Astrocyte (in vitro differentiated cells and primary cell): ENCODE data around the gene PEAK1.

ENCODE experiments used
- CTCF ChIP-seq: IDR thresholded peaks from 2 replicates; pipeline ENCODE4 v1.5.1; 2011; ENCODE audit warnings: low read depth, mild to moderate bottlenecking, inconsistent platforms, low read length, moderate library complexity; ENCODE audit not compliant: insufficient read depth
- EZH2 ChIP-seq: IDR thresholded peaks from 2 replicates; pipeline ENCODE4 v1.6.1; 2012; ENCODE audit warnings: mild to moderate bottlenecking, low read length, inconsistent platforms; ENCODE audit not compliant: insufficient read depth

GRCh38 chr15:77285057-77285997 lies 134.6 kb downstream of the PEAK1 start:
- TF ChIP-seq CTCF (no peak), EZH2 (no peak)
